ENCODE measurements around the gene KLHDC1. TPM values are rescaled to one million over a fixed set of nuclear protein-coding genes. Genes with fewer than 3 reads are reported as not detected.
"Not testable (repeated sequence)": the region's sequence is repeated elsewhere in the genome, so short reads cannot be mapped to it uniquely, and the experiment has no call there.

Gene KLHDC1
- total RNA-seq, 2 experiments from 2014 or later, result 0.25 TPM; not detected in 1

DNA sequence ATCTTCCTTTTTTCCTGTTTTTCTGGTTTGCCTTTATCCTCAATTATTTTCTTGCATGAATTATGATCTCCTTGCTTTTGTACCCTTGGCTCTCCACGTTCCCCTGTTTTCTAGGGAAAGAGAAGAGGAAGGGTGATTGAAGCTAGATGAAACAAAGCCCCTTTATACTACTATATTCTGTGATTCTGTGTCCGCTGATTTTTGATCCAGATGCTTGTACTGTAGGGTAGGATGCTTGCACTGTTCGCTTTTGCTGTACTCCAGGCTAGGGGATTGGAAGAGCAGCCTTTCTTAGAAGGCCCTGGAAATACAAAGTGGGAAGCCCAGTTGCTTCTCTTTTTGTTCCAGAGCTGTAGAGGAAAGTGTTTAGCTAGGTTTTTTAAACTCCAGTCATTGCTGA is 40.0 kb downstream of the KLHDC1 start:
- no peak for TF ChIP-seq EZH2phosphoT487 (IDR thresholded peaks at IDR 0.05; ENCODE audit: borderline replicate concordance, low read depth, low read length)
- TF ChIP-seq, protein P1, sequence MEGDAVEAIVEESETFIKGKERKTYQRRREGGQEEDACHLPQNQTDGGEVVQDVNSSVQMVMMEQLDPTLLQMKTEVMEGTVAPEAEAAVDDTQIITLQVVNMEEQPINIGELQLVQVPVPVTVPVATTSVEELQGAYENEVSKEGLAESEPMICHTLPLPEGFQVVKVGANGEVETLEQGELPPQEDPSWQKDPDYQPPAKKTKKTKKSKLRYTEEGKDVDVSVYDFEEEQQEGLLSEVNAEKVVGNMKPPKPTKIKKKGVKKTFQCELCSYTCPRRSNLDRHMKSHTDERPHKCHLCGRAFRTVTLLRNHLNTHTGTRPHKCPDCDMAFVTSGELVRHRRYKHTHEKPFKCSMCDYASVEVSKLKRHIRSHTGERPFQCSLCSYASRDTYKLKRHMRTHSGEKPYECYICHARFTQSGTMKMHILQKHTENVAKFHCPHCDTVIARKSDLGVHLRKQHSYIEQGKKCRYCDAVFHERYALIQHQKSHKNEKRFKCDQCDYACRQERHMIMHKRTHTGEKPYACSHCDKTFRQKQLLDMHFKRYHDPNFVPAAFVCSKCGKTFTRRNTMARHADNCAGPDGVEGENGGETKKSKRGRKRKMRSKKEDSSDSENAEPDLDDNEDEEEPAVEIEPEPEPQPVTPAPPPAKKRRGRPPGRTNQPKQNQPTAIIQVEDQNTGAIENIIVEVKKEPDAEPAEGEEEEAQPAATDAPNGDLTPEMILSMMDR (conservative IDR thresholded peaks at IDR 0.05; ENCODE audit: low read length), result no peak
- Histone ChIP-seq H3K4me2 (ENCODE audit: low read length) (no peak overlapping the region), H3K9me2 (ENCODE audit: insufficient read depth, low read length) (no peaks in the 10 kb centered on the region), H3K79me2 (ENCODE audit: insufficient read depth, low read depth, low read length) (no peaks in the 10 kb centered on the region), H3K4me1 (ENCODE audit: insufficient read depth, low read length, poor library complexity, severe bottlenecking) (no peaks in the 10 kb centered on the region), H3K4me3 (ENCODE audit: low read depth, low read length, poor library complexity, severe bottlenecking) (no peak overlapping the region), H3K27ac (ENCODE audit: low read depth, low read length, poor library complexity, severe bottlenecking) (no peak overlapping the region), H3K36me3 (ENCODE audit: insufficient read depth, low read length) (no peaks in the 10 kb centered on the region), H4K20me1 (ENCODE audit: insufficient read depth, low read length) (no peaks in the 10 kb centered on the region), H2AFZ (ENCODE audit: low read length) (no peak overlapping the region), H3K9me3 (ENCODE audit: low read length) (no peaks in the 10 kb centered on the region)
- BruUV-seq (replicated peaks), result no TSS peak
- POLR2A ChIA-PET, result interaction anchor here (0.6 to 1.0 kb wide), 3 partner anchors 17 to 704 kb away, joined by 3 to 4 read pairs (median 3); no protein-coding TSS in a partner anchor
- CTCF ChIA-PET (ENCODE audit: unreplicated experiment), result no interaction called here
- intact Hi-C loops (cut with micrococcal nuclease; ENCODE audit: unreplicated experiment), result no loop called here
- DNase-seq (ENCODE audit: low spot score), result no peak

DNA sequence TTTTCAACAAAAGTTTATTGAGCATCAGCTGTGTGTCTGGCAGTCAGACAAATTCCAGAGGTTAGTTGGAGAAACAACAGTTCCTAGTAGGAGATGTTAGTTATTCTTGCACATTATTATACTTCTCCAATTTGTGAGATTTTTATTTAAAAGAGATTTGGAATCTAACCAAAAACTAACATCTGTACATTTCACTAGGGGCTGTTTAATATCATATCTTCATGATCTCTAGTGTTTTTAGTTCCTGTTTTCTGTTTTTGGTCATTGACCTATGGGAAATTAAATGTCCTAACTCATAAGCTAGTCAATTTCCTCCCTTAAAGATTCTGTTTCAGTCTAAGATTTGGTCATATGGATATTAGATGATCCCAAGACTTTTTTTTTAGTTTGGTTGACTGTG is 40.9 kb downstream of the KLHDC1 start:
- no peak overlapping the region for H3K4me2 ChIP-seq (ENCODE audit: low read length)
- no TSS peak for BruUV-seq (replicated peaks)
- H3K79me2 ChIP-seq (ENCODE audit: insufficient read depth, low read depth, low read length), result no peaks in the 10 kb centered on the region
- no peak overlapping the region for H2AFZ ChIP-seq (ENCODE audit: low read length)
- intact Hi-C loops (cut with micrococcal nuclease; ENCODE audit: unreplicated experiment), result no loop called here
- DNase-seq (ENCODE audit: low spot score), result no peak
- TF ChIP-seq EZH2phosphoT487 (IDR thresholded peaks at IDR 0.05; ENCODE audit: borderline replicate concordance, low read depth, low read length), result no peak
- TF ChIP-seq, protein P1 (conservative IDR thresholded peaks at IDR 0.05; ENCODE audit: low read length), result no peak
- H3K36me3 ChIP-seq (ENCODE audit: insufficient read depth, low read length), result no peaks in the 10 kb centered on the region
- ChIA-PET CTCF (ENCODE audit: unreplicated experiment) (no interaction called here), POLR2A (interaction anchor here (0.5 to 0.7 kb wide), 2 partner anchors 23 to 26 kb away, joined by 3 to 4 read pairs; no protein-coding TSS in a partner anchor)
- H3K4me1 ChIP-seq (ENCODE audit: insufficient read depth, low read length, poor library complexity, severe bottlenecking), result no peaks in the 10 kb centered on the region
- H4K20me1 ChIP-seq (ENCODE audit: insufficient read depth, low read length), result no peaks in the 10 kb centered on the region
- H3K9me2 ChIP-seq (ENCODE audit: insufficient read depth, low read length), result no peaks in the 10 kb centered on the region
- H3K27ac ChIP-seq (ENCODE audit: low read depth, low read length, poor library complexity, severe bottlenecking), result no peak overlapping the region
- no peaks in the 10 kb centered on the region for H3K9me3 ChIP-seq (ENCODE audit: low read length)
- no peak overlapping the region for H3K4me3 ChIP-seq (ENCODE audit: low read depth, low read length, poor library complexity, severe bottlenecking)

DNA sequence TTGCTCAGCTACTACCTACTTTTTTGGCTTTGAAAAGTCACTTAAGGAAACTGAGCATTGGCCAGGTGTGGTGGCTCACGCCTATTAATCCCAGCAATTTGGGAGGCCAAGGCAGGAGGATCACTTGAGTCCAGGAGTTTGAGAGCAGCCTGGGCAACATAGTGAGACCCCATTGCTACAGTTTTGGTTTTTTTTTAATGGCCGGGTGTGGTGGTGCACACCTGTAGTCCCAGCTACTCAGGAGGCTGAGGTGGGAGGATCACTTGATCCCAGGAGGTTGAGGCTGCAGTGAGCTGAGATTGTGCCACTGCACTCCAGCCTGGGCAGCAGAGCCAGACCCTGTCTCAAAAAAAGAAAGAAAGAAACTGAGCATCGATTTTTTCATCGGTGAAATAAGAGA is 42.7 kb downstream of the KLHDC1 start:
- DNase-seq (ENCODE audit: low spot score); CTCF ChIA-PET (ENCODE audit: unreplicated experiment): not testable (repeated sequence)

More for the DNA sequence above, 42.7 kb downstream of the KLHDC1 start:
- intact Hi-C loops (cut with micrococcal nuclease; ENCODE audit: unreplicated experiment); BruUV-seq (replicated peaks); H3K9me2 ChIP-seq (ENCODE audit: insufficient read depth, low read length); H3K4me2 ChIP-seq (ENCODE audit: low read length); H3K9me3 ChIP-seq (ENCODE audit: low read length); H3K27ac ChIP-seq (ENCODE audit: low read depth, low read length, poor library complexity, severe bottlenecking); H3K79me2 ChIP-seq (ENCODE audit: insufficient read depth, low read depth, low read length); H2AFZ ChIP-seq (ENCODE audit: low read length); H3K4me1 ChIP-seq (ENCODE audit: insufficient read depth, low read length, poor library complexity, severe bottlenecking); H4K20me1 ChIP-seq (ENCODE audit: insufficient read depth, low read length); H3K36me3 ChIP-seq (ENCODE audit: insufficient read depth, low read length); H3K4me3 ChIP-seq (ENCODE audit: low read depth, low read length, poor library complexity, severe bottlenecking): not testable (repeated sequence)
- POLR2A ChIA-PET, result interaction anchor here (0.5 to 1.1 kb wide), 3 partner anchors 11 to 963 kb away, joined by 3 read pairs; no protein-coding TSS in a partner anchor
